Colon (tissue), 2 donors: ENCODE data around the gene GCC2.
"Not testable (repeated sequence)": the region's sequence is repeated elsewhere in the genome, so short reads cannot be mapped to it uniquely, and the experiment has no call there.

Experiments used
- FAIRE-seq: peaks from 2 replicates; lab custom pipeline; 2012; peaks lifted over from hg19 to GRCh38; lab: Jason Lieb, UNC
- donor health status: control.
- donor health status: control.

GCC2 gene

GRCh38 chr2:108514478-108514877 is 65.5 kb downstream of the GCC2 start:
- FAIRE-seq: not testable (repeated sequence)

- FAIRE-seq: not testable (repeated sequence)
Observed at GRCh38 chr2:108524688-108525087, 75.7 kb downstream of the GCC2 start.

GRCh38 chr2:108525258-108525657 is 76.3 kb downstream of the GCC2 start:
- not testable (repeated sequence) for FAIRE-seq

GRCh38 chr2:108531674-108532055 is 82.7 kb downstream of the GCC2 start:
- no peak for FAIRE-seq

- FAIRE-seq: no peak
Observed at GRCh38 chr2:108533832-108534583, 85.0 kb downstream of the GCC2 start, which contains the start of gene LIMS1. LIMS1 (plus strand) TSS chr2:108534470; CDS start chr2:108534563, 93 bp downstream.

- no peak for FAIRE-seq
Observed at GRCh38 chr2:108534584-108535356, 85.8 kb downstream of the GCC2 start.

GRCh38 chr2:108535357-108535631 is 86.3 kb downstream of the GCC2 start:
- FAIRE-seq: no peak

- no peak for FAIRE-seq
Observed at GRCh38 chr2:108536133-108536780, 87.3 kb downstream of the GCC2 start.

GRCh38 chr2:108536911-108537310 is 87.9 kb downstream of the GCC2 start:
- FAIRE-seq: no peak

GRCh38 chr2:108538000-108538625 is 89.1 kb downstream of the GCC2 start:
- no peak for FAIRE-seq

- FAIRE-seq: no peak
Observed at GRCh38 chr2:108541451-108541850, 92.4 kb downstream of the GCC2 start.

- FAIRE-seq: no peak
Observed at GRCh38 chr2:108542071-108542470, 93.1 kb downstream of the GCC2 start.

- FAIRE-seq: no peak
Observed at GRCh38 chr2:108547606-108548005, 98.6 kb downstream of the GCC2 start.

- no peak for FAIRE-seq
Observed at GRCh38 chr2:108548208-108549003, 99.4 kb downstream of the GCC2 start.

- no peak for FAIRE-seq
Observed at GRCh38 chr2:108552566-108552965, 103.6 kb downstream of the GCC2 start.

- FAIRE-seq: no peak
Observed at GRCh38 chr2:108553209-108553919, 104.4 kb downstream of the GCC2 start.

GRCh38 chr2:108554528-108554927 is 105.5 kb downstream of the GCC2 start:
- no peak for FAIRE-seq

- no peak for FAIRE-seq
Observed at GRCh38 chr2:108555572-108555971, 106.6 kb downstream of the GCC2 start.

GRCh38 chr2:108556581-108556980 is 107.6 kb downstream of the GCC2 start:
- FAIRE-seq: not testable (repeated sequence)
